ENCODE results near the gene INIP.

DNA sequence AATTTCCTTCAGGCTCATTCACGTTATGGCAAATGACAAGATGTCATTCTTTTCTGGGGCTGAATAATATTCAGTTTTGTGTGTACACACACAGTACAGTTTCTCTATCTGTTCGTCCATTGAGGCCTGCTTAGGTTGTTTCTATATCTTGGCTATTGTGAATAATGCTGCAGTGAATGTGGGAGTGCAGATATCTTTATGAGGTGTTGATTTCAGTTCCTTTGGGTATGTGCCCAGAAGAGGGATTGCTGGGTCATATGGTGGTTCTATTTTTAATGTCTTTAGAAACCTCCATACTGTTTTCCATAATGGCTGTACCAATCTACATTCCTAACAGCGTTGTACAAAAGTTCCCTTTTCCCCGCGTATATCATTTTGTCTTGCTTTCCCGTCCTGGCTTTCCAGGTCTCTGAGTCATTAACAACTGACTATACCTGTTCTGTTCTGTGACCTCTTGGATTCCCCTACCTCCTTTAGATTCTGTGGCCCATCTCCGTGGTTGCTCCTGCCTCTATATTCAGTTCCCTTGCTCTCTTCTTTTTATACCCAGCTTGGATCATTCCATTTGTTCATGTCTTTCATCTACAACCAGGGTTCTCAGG is 39.5 kb upstream of the INIP start:
- TF ChIP-seq, protein P1, sequence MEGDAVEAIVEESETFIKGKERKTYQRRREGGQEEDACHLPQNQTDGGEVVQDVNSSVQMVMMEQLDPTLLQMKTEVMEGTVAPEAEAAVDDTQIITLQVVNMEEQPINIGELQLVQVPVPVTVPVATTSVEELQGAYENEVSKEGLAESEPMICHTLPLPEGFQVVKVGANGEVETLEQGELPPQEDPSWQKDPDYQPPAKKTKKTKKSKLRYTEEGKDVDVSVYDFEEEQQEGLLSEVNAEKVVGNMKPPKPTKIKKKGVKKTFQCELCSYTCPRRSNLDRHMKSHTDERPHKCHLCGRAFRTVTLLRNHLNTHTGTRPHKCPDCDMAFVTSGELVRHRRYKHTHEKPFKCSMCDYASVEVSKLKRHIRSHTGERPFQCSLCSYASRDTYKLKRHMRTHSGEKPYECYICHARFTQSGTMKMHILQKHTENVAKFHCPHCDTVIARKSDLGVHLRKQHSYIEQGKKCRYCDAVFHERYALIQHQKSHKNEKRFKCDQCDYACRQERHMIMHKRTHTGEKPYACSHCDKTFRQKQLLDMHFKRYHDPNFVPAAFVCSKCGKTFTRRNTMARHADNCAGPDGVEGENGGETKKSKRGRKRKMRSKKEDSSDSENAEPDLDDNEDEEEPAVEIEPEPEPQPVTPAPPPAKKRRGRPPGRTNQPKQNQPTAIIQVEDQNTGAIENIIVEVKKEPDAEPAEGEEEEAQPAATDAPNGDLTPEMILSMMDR (IDR thresholded peaks at IDR 0.05; ENCODE audit: low read depth, low read length, poor library complexity, severe bottlenecking): no peak
- TF ChIP-seq EZH2phosphoT487 (IDR thresholded peaks at IDR 0.05; ENCODE audit: borderline replicate concordance, low read length): no peak

Data from DOHH2 (cell line).